ENCODE data around the gene CMTM1. TPM values are rescaled to one million over a fixed set of nuclear protein-coding genes. Genes with fewer than 3 reads are reported as not detected.

Gene CMTM1
- total RNA-seq, 1 donor from 2014 or later, result 8.4 TPM

DNA sequence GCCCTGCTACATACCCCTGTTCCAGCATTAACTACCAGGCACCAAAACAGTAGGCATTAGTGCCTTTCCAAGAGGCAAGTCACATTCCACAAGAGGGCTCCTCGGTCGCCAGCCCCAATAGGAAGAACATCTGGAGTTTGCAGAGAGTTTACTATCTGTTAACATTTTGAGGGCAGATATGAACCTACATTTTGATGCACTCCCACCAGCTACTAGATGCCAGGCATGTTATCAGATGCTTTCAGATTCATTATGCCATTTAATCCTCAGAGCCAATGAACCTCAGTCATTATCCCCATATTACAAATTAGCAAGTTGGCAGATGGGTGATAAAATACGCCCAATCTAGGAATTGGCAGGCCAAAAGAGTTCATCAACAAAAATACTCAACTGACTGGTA is 8.8 kb downstream of the CMTM1 start:
- H3K4me3 ChIP-seq, result no peak overlapping the region
- DNase-seq (no peak), ATAC-seq (no peak)
- intact Hi-C loops (cut with DNase I), result no loop called here
- no peaks in the 10 kb centered on the region for H3K9me3 ChIP-seq
- TF ChIP-seq, protein P1, sequence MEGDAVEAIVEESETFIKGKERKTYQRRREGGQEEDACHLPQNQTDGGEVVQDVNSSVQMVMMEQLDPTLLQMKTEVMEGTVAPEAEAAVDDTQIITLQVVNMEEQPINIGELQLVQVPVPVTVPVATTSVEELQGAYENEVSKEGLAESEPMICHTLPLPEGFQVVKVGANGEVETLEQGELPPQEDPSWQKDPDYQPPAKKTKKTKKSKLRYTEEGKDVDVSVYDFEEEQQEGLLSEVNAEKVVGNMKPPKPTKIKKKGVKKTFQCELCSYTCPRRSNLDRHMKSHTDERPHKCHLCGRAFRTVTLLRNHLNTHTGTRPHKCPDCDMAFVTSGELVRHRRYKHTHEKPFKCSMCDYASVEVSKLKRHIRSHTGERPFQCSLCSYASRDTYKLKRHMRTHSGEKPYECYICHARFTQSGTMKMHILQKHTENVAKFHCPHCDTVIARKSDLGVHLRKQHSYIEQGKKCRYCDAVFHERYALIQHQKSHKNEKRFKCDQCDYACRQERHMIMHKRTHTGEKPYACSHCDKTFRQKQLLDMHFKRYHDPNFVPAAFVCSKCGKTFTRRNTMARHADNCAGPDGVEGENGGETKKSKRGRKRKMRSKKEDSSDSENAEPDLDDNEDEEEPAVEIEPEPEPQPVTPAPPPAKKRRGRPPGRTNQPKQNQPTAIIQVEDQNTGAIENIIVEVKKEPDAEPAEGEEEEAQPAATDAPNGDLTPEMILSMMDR (IDR thresholded peaks at IDR 0.05), result no peak
- no peaks in the 10 kb centered on the region for H3K27me3 ChIP-seq
- H3K4me1 ChIP-seq, result peaks cover 10% of the 10 kb centered on the region
- H3K36me3 ChIP-seq, result no peaks in the 10 kb centered on the region
- H3K27ac ChIP-seq, result no peak overlapping the region

GRCh38 chr16:66576296-66576695 is 10.1 kb downstream of the CMTM1 start:
- no peak for ATAC-seq
- Histone ChIP-seq H3K9me3 (no peaks in the 10 kb centered on the region), H3K27me3 (no peaks in the 10 kb centered on the region), H3K4me1 (peaks cover 10% of the 10 kb centered on the region), H3K27ac (no peak overlapping the region), H3K4me3 (no peak overlapping the region), H3K36me3 (no peaks in the 10 kb centered on the region)
- intact Hi-C loops (cut with DNase I), result no loop called here
- no peak for DNase-seq
- TF ChIP-seq, protein P1 (IDR thresholded peaks at IDR 0.05), result no peak

DNA sequence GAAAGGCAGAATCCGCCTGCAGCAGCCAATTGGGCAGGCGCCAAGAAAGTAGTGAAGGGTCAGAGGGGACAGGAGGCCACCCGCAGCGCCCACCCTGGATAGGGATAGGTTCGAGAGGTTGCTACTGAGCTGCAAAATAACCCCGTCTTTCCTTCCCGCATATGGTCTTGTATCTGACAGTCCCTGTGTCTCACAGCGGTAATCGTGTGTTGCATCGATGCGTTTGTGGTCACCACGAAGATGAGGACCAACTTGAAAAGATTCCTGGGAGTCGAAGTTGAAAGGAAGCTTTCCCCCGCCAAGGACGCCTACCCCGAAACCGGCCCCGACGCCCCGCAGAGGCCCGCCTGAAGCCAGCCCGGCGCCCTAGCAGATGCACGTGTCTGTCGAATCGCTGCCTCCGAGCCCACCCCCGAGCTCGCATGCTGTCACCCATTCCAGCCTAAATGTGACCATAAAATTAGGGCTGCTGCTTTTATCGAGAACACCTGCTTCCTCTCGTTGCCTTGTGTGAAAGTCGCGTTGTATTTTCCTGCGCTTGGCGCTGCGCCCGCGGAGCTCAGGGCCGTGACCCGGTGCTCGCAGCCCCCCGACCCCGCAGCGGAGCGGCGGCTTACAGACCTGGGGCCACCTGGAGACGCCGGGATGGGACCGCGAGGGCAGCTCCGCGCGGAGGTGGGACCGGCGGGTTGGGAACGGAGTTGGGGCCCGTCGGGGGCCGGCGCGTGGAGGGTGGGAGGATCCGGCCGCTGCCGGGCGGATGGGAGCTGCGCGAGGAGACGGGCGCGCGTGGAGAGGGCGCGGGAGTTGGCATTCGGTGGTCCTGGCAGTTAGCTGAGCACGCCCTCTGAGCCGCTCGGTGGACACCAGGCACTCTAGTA is 12.7 kb downstream of the CMTM1 start, which contains the start of gene CMTM2:
Gene CMTM2 (plus strand): TSS at position 813 of the 881 bp plus-strand sequence. CDS start 145 bp downstream, outside the sequence.
- no peaks in the 10 kb centered on the region for H3K9me3 ChIP-seq
- no peaks in the 10 kb centered on the region for H3K36me3 ChIP-seq
- intact Hi-C loops (cut with DNase I), result no loop called here
- H3K27me3 ChIP-seq, result no peaks in the 10 kb centered on the region
- ATAC-seq (peak; percentile 25), DNase-seq (no peak)
- H3K4me1 ChIP-seq, result peaks cover 10% of the 10 kb centered on the region
- H3K4me3 ChIP-seq, result peak within 1 kb of the TSS; percentile 44
- H3K27ac ChIP-seq, result no peak within 1 kb of the TSS
- TF ChIP-seq, protein P1 (IDR thresholded peaks at IDR 0.05), result no peak

DNA sequence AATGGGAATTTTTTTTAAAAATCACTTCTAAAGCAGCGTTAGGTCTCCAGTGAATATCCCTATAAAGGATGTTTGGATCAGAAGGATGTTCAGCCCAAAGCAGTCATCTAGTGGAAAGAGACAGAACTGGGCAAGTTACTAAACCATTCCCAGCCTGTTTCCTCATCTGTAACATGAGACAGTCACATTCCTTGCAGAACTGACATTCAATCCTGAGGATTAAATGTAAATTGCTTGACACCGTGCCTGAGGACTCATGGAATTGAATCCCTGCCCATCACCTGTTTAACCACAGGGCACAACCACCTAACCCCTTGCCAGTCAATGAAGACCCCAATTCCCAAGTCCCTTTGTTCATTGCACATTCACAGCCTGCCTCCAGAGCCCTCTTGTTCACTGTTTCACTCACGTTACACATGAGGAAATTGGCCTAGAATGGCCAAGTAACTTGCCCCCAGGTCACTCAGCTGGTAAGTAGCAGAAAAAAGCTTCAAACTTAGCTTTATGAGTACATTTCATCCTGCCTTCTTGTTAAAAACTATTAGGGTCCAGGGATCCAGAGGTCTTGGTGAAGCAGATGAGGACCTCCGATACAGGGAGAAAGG is 14.5 kb downstream of the CMTM1 start:
- Histone ChIP-seq H3K4me3 (no peak overlapping the region), H3K36me3 (no peaks in the 10 kb centered on the region), H3K9me3 (no peaks in the 10 kb centered on the region), H3K4me1 (peaks cover 13% of the 10 kb centered on the region), H3K27me3 (no peaks in the 10 kb centered on the region), H3K27ac (no peak overlapping the region)
- ATAC-seq, result no peak
- TF ChIP-seq, protein P1 (IDR thresholded peaks at IDR 0.05), result no peak
- intact Hi-C loops (cut with DNase I), result no loop called here
- DNase-seq, result no peak

GRCh38 chr16:66581246-66581952 is 15.2 kb downstream of the CMTM1 start:
- TF ChIP-seq, protein P1 (IDR thresholded peaks at IDR 0.05), result no peak
- ATAC-seq, result peak; percentile 55

More at GRCh38 chr16:66581246-66581952, 15.2 kb downstream of the CMTM1 start:
- DNase-seq, result no peak
- Histone ChIP-seq H3K36me3 (no peaks in the 10 kb centered on the region), H3K27me3 (no peaks in the 10 kb centered on the region), H3K9me3 (no peaks in the 10 kb centered on the region), H3K4me3 (no peak overlapping the region), H3K27ac (no peak overlapping the region), H3K4me1 (peaks cover 15% of the 10 kb centered on the region)
- intact Hi-C loops (cut with DNase I), result no loop called here

Measured in upper lobe of right lung (tissue), 1 donor.